Gastroesophageal sphincter (tissue), 4 donors: ENCODE results near the gene HOXC10. TPM values are rescaled to one million over a fixed set of nuclear protein-coding genes. Genes with fewer than 3 reads are reported as not detected.

ENCODE experiments used
- ATAC-seq: fragments of 150-250 bp; one replicate; pipeline ENCODE4 v1.9.1; 2016; ENCODE audit warnings: mild to moderate bottlenecking, moderate library complexity
- H3K27ac ChIP-seq, 4 donors: fragments of 200-600 bp; sonication (generic) in 3 of 4; 1 replicate in 3 of 4; 2 replicates in 1 of 4; pipeline ENCODE4 v1.5.1; 2016 to 2019
- H3K27me3 ChIP-seq: fragments of 200-600 bp; sonication (generic); one replicate; pipeline ENCODE4 v1.5.1; 2019
- H3K36me3 ChIP-seq, 2 donors: fragments of 200-600 bp; sonication (generic); one replicate each; pipeline ENCODE4 v1.5.1; 2019; ENCODE audit warnings: control low read depth in 1 of 2
- H3K4me1 ChIP-seq, 3 donors: fragments of 200-600 bp; sonication (generic); 1 replicate in 2 of 3; 2 replicates in 1 of 3; pipeline ENCODE4 v1.5.1; 2016 to 2019; ENCODE audit warnings: control low read depth in 2 of 3
- H3K4me3 ChIP-seq, 2 donors: fragments of 200-600 bp; sonication (generic); one replicate each; pipeline ENCODE4 v1.5.1; 2019; ENCODE audit warnings: mild to moderate bottlenecking in 1 of 2, moderate library complexity in 1 of 2
- H3K9me3 ChIP-seq, 3 donors: fragments of 200-600 bp; sonication (generic); one replicate each; pipeline ENCODE4 v1.5.1; 2017 to 2019; ENCODE audit warnings: control low read depth in 2 of 3
- EP300 ChIP-seq: sonication (generic); formaldehyde crosslinking; IDR thresholded peaks from one replicate; pipeline ENCODE4 v1.6.1; 2017; ENCODE audit warnings: antibody characterized with exemption, mild to moderate bottlenecking
- POLR2A ChIP-seq, 2 donors: fragments of 450-650 bp; IDR thresholded peaks; one replicate each; pipeline ENCODE4 v1.6.1; 2017; ENCODE audit warnings: antibody characterized with exemption in 2 of 2, mild to moderate bottlenecking in 2 of 2, moderate library complexity in 1 of 2
- POLR2AphosphoS5 ChIP-seq: sonication (generic); formaldehyde crosslinking; IDR thresholded peaks from one replicate; pipeline ENCODE4 v1.6.1; 2017; ENCODE audit warnings: antibody characterized with exemption
- WGBS, 2 donors: methylation state at CpG; one replicate each; pipeline ENCODE4 v1.1.5; 2018; ENCODE audit warnings: low coverage in 1 of 2; 5-methylcytosine and 5-hydroxymethylcytosine counted together
- total RNA-seq, 4 donors: library from RNA; depleted of rRNA; stranded (reverse); fragments of >200 nt; gene quantifications; one replicate each; pipeline ENCODE4 v1.1.0, GENCODE V29; 2016
- TF ChIP-seq, protein P1 (sequence below), 4 experiments: fragments of 200-600 bp in 2 of 4; fragments of 450-650 bp in 2 of 4; sonication (generic) in 1 of 4; IDR thresholded peaks; one replicate each; pipeline ENCODE4 v1.5.1; 2017 to 2019; ENCODE audit warnings: antibody characterized with exemption in 4 of 4, mild to moderate bottlenecking in 2 of 4, moderate library complexity in 2 of 4

The HOXC10 gene
- total RNA-seq, 4 donors from 2014 or later, result not detected

DNA sequence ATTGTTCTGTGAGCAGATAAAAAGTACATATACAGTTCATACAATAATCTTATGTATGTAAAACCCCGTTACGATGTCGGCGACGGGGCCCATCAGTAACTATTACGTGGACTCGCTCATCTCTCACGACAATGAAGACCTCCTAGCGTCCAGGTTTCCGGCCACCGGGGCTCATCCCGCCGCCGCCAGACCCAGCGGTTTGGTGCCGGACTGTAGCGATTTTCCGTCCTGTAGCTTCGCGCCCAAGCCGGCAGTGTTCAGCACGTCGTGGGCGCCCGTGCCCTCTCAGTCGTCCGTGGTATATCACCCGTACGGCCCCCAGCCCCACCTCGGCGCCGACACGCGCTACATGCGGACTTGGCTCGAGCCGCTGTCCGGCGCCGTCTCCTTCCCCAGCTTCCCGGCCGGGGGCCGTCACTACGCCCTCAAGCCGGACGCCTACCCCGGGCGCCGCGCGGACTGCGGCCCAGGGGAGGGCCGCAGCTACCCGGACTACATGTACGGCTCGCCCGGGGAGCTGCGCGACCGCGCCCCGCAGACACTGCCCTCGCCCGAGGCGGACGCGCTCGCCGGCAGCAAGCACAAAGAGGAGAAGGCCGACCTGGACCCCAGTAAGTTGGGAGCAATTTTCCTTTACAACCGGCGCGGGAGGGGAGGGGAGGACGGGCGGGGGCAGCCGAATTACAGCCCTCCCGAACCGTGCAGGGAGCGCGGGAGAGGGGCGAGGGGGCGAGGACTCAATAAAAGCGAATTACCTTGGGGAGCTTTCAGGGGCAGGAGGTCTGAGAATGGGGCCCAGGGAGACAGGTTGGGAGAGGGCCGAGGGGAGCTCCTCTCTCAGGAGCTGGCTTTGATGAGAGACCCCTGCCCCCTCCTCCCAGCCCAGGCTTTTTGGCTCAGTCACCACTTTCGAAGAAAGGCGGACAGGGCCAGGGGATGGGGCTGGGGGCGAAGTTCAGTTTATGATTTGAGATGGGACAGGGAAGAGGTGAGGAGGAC is 15.5 kb downstream of the HOXC10 start, which contains the start of gene HOXC9:
HOXC9 (plus strand) TSS at position 46 of the 999 bp plus-strand sequence; CDS start at position 74, 28 bp downstream.
- WGBS, 2 donors, result 0 to 3% methylated on average over 8 to 38 of the region's 87 CpGs
- Histone ChIP-seq H3K4me1 (peaks cover 0 to 35% (median 18%) of the 10 kb centered on the region in 3 donors), H3K9me3 (no peaks in the 10 kb centered on the region), H3K4me3 (peak within 1 kb of the TSS in 1 of 2 donors; percentile 39), H3K27ac (no peak within 1 kb of the TSS), H3K36me3 (no peaks in the 10 kb centered on the region), H3K27me3 (peaks cover 100% of the 10 kb centered on the region)
- TF ChIP-seq, protein P1, sequence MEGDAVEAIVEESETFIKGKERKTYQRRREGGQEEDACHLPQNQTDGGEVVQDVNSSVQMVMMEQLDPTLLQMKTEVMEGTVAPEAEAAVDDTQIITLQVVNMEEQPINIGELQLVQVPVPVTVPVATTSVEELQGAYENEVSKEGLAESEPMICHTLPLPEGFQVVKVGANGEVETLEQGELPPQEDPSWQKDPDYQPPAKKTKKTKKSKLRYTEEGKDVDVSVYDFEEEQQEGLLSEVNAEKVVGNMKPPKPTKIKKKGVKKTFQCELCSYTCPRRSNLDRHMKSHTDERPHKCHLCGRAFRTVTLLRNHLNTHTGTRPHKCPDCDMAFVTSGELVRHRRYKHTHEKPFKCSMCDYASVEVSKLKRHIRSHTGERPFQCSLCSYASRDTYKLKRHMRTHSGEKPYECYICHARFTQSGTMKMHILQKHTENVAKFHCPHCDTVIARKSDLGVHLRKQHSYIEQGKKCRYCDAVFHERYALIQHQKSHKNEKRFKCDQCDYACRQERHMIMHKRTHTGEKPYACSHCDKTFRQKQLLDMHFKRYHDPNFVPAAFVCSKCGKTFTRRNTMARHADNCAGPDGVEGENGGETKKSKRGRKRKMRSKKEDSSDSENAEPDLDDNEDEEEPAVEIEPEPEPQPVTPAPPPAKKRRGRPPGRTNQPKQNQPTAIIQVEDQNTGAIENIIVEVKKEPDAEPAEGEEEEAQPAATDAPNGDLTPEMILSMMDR (IDR thresholded peaks at IDR 0.05), result no peak
- TF ChIP-seq EP300 (no peak), POLR2A (IDR thresholded peaks at IDR 0.05) (no peak), POLR2AphosphoS5 (no peak)
- ATAC-seq, result no peak

DNA sequence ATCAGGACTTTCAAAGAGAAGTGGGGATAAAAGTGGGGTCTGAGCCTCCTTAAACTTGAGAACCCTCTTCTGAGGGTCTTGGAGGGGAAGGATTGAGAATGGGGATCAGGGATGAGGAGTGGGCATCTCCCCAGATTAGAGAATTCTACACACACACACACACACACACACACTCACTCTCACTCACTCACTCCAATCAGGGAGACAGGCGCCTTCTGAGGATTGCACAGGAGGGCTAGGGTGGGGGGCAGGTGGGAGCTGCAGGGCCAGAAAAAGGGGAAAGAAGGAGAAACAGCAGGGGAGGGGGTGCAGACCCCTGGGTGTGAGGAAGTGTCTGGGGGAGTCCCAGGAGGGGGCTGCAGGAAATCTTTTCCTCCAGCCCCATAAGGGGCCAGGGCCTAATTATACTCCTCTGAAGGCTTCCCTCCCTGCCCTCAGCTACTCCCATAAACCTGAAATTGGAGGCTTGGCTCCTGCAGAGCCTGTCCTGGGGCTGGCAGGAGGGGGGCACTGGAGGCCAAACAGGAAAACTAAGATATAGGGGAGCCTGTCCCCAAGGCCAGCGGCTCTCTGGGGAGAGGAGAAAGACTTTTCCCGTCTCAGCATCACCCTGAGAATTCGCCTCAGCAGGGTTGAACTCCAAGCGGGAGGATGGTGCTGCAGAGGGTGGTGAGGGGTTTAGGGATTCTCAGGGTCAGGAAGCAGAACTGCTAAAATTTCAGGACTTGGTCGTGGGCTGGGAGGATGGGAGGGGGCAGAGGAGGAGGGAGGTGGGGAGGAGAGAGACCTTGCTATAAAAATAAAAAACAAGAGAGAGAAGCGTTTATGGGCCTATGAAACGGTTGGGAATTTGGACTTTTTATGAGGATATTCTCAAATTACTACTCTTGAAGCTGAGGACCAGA is 16.6 kb downstream of the HOXC10 start:
- Histone ChIP-seq H3K27ac (no peak overlapping the region), H3K4me3 (no peak overlapping the region), H3K4me1 (peaks cover 0 to 37% (median 15%) of the 10 kb centered on the region in 3 donors), H3K36me3 (no peaks in the 10 kb centered on the region), H3K9me3 (no peaks in the 10 kb centered on the region), H3K27me3 (peaks cover 100% of the 10 kb centered on the region)
- TF ChIP-seq POLR2AphosphoS5, result no peak
- TF ChIP-seq, protein P1 (IDR thresholded peaks at IDR 0.05), result no peak
- 10 to 34% methylated on average over 2 to 8 of the region's 8 CpGs for WGBS, 2 donors
- no peak for ATAC-seq

DNA sequence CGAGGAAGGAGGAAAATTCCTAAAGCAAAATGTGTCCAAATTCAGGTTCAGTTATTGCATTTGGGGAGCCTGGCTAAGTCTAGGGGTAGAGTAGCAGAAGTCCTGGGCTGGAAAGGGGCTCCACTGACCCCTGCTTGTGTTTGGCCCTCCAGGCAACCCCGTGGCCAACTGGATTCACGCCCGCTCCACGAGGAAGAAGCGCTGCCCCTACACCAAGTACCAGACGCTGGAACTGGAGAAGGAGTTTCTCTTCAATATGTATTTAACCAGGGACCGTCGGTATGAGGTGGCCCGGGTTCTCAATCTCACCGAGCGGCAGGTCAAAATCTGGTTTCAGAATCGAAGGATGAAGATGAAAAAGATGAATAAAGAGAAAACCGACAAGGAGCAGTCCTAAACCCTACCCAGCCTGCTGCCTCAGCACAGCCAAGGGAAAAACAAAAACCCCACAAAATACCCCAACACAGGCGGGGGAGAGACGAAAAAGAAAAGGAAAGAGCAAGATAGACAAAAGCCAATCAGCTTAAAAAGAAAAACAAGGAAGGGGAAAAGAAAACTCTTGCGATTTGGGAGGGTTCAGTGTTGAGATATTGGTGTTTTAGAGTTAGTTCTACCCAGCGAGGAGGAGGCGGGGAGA is 17.4 kb downstream of the HOXC10 start:
- no peak for ATAC-seq
- Histone ChIP-seq H3K4me1 (peaks cover 0 to 34% (median 15%) of the 10 kb centered on the region in 3 donors), H3K27ac (no peak overlapping the region), H3K9me3 (no peaks in the 10 kb centered on the region), H3K4me3 (no peak overlapping the region), H3K27me3 (peaks cover 100% of the 10 kb centered on the region), H3K36me3 (no peaks in the 10 kb centered on the region)
- TF ChIP-seq, protein P1 (IDR thresholded peaks at IDR 0.05), result no peak
- TF ChIP-seq POLR2A (IDR thresholded peaks at IDR 0.05) (no peak), POLR2AphosphoS5 (no peak), EP300 (no peak)
- 20 to 28% methylated on average over 5 to 17 of the region's 19 CpGs for WGBS, 2 donors

DNA sequence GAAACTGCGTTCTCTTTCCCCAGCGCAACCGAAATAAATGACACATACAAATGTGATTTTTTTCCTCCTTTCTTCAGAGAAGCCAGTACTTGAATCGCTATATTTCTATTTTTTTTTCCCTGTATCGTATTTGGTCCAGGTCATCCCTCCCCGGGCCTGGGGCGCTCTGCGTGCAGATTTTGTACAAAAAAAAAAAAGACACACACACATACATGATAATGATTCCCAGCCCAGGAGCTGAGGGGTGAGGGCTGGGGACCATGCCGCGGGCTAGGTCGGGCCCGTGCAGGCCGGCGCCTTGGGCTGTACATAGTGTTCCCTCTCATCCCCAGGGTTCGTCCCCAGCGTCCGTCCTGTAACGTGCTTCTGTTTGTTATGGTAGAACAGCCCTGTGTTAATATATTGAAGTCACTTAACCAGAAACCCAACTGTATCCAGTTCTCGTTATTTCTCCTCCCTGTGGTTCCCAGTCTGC is 18.0 kb downstream of the HOXC10 start:
- no peak overlapping the region for H3K4me3 ChIP-seq
- no peaks in the 10 kb centered on the region for H3K36me3 ChIP-seq
- no peak for ATAC-seq
- H3K27me3 ChIP-seq, result peaks cover 100% of the 10 kb centered on the region
- WGBS, 2 donors, result 27 to 44% methylated on average over 8 to 19 of the region's 19 CpGs
- no peak for TF ChIP-seq EP300
- TF ChIP-seq, protein P1 (IDR thresholded peaks at IDR 0.05), result no peak
- no peak for TF ChIP-seq POLR2A (IDR thresholded peaks at IDR 0.05)
- no peak for TF ChIP-seq POLR2AphosphoS5
- H3K27ac ChIP-seq, result no peak overlapping the region
- no peaks in the 10 kb centered on the region for H3K9me3 ChIP-seq
- peaks cover 0 to 28% (median 15%) of the 10 kb centered on the region in 3 donors for H3K4me1 ChIP-seq
